Stimulated activated CD8-positive, alpha-beta memory T cell treated with anti-CD3 and anti-CD28 coated beads, Interleukin-12 subunit alpha, Interleukin-12 subunit beta, amount 100 ng/mL, for 24 hours (primary cell): ENCODE results near the gene RAB3GAP1.
"Not testable (repeated sequence)": the region's sequence is repeated elsewhere in the genome, so short reads cannot be mapped to it uniquely, and the experiment has no call there.

Source experiments
- DNase-seq: peaks from one replicate; pipeline ENCODE4 v3.0.0-alpha.2; 2020; ENCODE audit errors: extremely low read depth

RAB3GAP1 gene

DNA sequence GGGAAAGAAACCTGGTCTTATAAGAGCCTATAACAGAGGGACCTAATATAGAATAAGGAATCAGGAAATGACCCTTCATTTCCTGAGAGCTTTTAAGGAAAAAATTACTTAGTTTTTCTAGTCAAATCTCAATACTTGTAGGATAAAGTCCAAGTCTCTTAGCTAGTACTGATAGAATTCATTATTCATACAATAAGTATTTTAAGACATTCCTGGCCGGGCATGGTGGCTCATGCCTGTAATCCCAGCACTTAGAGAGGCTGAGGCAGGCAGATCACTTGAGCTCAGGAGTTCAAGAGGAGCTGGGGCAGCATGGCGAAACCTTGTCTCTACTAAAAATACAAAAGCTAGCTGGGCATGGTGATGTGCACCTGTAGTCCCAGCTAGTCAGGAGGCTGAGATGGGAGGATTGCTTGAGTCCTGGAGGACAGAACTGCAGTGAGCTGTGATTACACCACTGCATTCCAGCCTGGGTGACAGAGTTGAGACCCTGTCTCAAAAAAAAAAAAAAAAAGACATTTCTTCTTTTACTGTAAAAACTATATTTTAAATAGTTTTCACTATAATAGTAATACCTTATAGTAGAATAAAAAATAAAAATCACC, 3.2 kb downstream of the RAB3GAP1 start:
- no peak for DNase-seq

DNA sequence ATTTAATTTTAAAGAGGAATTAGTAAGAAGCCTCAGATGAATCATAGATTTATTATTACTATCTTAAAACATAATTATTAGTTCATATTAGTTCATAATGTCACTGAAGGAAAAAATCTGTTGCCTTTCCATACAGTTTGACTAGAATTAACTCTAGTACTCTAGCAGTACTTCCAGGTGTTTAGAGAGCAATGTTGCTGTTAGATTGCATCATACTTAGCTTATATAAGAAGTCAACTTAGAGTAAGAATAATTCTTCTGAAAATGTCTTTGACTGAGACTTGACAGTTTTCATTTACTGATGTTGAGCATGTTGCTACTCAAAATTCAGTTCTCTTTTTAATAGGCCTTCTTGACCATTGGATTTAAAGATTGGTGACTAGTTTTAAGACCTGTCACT, 4.7 kb downstream of the RAB3GAP1 start:
- no peak for DNase-seq

DNA sequence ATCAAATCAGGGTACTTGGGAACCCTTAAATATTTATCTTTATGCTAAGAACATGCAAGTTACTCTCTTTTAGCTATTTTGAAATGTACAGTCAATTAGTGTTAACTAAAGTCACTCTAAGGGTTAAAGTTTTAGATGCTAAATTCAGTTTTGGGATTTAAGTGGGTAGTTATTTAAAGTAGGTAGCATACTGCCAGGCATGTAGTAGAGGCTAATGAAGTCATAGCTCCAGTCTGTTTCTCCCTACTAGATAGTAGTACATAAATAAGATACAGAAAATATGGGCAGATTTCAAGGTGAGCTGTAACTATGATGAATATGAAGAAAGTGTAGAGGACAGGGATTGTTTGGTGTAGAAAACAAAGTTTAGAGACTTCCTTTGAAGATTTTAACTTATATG, 7.5 kb downstream of the RAB3GAP1 start:
- DNase-seq: no peak

DNA sequence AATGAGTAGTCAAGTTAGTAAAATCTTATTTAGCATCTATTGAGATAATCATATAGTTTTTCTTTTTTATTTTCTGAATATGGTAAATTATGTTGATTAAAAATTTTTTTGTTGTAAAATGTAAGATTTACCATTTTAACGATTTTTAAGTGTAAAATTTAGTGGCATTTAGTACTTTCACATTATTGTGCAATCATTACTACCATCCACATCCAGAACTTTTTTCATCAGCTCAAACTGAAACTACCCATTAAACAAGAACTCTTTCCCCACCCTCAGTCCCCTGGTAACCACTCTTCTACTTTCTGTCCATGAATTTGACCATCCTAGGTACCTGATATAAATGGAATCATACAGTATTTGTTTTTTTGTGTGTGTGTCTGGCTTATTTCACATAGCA, 11.1 kb downstream of the RAB3GAP1 start:
- DNase-seq: no peak

- DNase-seq: no peak
Observed at GRCh38 chr2:135064149-135064548, 12.1 kb downstream of the RAB3GAP1 start.

GRCh38 chr2:135066710-135067109, 14.6 kb downstream of the RAB3GAP1 start:
- no peak for DNase-seq

- DNase-seq: no peak
Observed at GRCh38 chr2:135072125-135072997, 20.3 kb downstream of the RAB3GAP1 start.

GRCh38 chr2:135074216-135074615, 22.1 kb downstream of the RAB3GAP1 start:
- DNase-seq: no peak

DNA sequence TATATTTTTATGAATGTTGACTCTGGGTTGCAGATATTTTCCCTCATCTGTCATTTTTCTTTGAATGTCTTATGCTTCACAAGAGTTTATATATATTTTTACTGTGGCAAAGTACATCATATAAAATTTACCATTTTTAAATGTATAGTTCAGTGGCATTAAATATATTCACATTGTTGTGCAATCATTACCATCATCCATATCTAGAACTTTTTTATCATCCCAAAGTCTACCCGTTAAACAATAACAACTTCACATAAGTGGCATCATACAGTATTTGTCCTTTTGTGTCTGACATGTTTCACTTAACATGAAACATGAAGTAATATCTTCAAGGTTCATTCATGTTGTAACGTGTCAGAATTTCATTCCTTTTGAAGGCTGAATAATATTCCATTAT, 24.5 kb downstream of the RAB3GAP1 start:
- no peak for DNase-seq

DNA sequence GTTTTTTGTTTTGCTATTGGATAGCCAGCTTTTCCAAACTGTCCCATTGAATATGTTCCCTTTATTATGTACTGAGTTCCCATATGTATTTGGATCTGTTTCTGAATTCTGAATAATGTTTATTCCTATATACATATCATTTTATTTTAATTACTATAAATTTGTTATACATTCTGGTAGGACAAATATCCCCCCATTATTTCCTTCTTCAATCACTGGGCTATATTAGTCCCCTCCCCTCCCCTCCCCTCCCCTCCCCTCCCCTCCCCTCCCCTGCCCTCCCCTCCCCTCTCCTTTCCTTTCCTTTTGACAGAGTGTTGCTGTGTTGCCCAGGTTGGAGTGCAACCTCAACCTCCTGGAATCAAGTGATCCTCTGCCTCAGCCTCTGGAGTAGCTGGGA, 26.3 kb downstream of the RAB3GAP1 start:
- no peak for DNase-seq

GRCh38 chr2:135086222-135086621, 34.1 kb downstream of the RAB3GAP1 start:
- no peak for DNase-seq

DNA sequence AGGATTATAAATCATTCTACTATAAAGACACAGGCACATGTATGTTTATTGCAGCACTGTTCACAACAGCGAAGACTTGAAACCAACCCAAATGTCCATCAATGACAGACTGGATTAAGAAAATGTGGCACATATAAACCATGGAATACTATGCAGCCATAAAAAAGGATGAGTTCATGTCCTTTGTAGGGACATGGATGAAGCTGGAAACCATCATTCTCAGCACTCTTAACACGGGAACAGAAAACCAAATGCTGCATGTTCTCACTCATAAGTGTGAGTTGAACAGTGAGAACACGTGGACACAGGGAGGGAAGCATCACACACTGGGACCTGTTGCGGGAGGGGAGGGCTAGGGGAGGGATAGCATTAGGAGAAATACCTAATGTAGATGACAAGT, 37.5 kb downstream of the RAB3GAP1 start:
- DNase-seq: not testable (repeated sequence)

- no peak for DNase-seq
Observed at GRCh38 chr2:135091681-135092080, 39.6 kb downstream of the RAB3GAP1 start.

DNA sequence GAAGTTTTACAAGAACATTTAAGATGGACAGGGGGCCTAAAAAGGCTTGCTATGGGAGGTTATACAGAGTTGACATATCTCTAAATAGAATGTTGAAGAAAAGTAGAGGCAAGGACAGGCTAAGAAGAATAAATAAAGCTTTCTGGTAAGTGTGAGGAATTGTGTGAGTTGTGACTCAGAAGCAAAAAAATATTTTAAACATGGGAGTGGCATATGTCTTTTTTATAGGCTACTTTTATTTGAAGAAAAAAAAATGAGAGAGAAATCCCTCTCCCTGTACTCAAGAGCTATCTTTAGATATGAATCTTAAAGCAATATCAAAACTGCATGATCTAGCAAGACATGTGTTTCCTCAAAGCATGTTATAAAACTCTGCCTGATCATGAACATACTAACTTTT, 41.1 kb downstream of the RAB3GAP1 start:
- DNase-seq: no peak

GRCh38 chr2:135093670-135094330, 41.7 kb downstream of the RAB3GAP1 start:
- no peak for DNase-seq

- DNase-seq: no peak
Observed at GRCh38 chr2:135094508-135094907, 42.4 kb downstream of the RAB3GAP1 start.

DNA sequence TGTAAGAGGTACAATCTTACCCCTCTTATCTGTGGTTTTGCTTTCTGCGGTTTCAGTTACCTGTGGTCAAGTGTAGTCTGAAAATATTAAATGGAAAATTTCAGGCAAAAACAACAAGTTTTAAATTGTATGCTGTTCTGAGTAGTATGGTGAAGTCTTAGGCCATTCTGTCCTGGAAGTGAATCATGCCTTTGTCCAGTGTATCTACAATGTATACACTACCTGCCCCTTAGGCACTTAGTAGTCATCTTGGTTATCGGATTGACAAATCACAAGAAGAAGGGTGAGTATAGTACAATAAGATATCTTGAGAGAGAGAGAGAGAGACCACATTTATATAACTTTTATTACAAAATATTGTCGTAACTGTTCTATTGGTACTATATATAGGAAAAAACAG, 43.5 kb downstream of the RAB3GAP1 start:
- no peak for DNase-seq

DNA sequence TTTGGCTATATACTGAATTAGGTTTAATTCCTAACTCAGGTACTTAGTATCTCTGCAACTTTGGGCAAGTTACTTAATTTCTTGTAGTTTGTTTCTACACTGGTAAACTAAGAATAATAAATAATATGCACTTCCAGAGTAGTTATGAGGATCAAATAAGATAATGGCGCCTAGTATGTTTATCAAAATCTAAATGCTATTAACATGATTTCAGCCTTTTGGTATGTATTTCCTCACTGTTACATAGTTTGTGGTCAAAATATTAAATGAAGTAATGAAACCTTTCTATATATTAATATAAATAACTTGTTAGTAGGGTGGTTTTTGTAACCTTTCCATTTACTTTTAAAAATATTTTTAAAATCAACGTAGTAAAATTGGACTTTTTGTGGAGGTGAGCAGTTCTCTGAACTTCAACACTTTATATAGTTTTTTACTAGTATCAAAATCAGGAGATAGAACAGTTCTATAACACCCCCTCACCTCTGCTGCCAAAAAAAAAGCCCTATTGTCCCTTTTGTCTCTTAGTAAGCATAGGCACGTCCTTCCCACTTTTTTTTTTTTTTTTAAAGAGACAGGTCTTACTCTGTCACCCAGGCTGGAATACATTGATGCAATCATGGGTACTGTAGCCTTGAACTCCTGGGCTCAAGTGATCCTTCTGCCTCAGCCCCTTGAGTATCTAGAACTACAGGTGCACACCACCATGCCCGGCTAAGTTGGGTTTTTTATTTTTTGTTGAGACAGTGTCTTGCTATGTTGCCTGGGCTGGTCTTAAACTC, 44.8 kb downstream of the RAB3GAP1 start:
- no peak for DNase-seq

- DNase-seq: no peak
Observed at GRCh38 chr2:135097532-135098231, 45.6 kb downstream of the RAB3GAP1 start.

GRCh38 chr2:135099802-135100483, 47.9 kb downstream of the RAB3GAP1 start:
- no peak for DNase-seq

GRCh38 chr2:135103843-135104242, 51.8 kb downstream of the RAB3GAP1 start:
- DNase-seq: no peak
